Measurements from ENCODE around the gene DEXI.

DNA sequence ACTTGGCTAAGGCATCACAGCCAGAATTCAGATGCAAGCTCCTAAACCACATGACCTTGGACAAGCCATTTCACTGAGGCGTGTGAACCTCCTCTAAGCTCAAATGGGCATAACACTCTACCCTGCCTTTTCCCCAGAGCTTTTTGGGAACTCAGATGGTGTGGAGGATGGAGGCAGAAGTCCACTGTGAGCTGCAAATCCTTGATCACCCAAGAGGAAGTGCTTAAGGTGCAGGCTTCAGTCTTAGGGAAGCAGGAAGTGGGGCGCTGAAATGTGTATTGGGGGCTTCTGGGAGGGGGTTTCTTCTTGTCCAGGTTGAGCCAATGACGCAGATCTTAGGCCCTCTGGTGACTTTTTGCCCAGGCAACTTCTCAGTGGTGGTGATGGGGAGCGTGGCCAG is 52.4 kb downstream of the DEXI start:
- TF ChIP-seq CTCF (IDR thresholded peaks at IDR 0.05): no peak
- no peak for TF ChIP-seq POLR2A (IDR thresholded peaks at IDR 0.05)
- no peak for TF ChIP-seq POLR2AphosphoS5 (IDR thresholded peaks at IDR 0.05)
